ENCODE data around the gene STAM2.
"Not testable (repeated sequence)": the region's sequence is repeated elsewhere in the genome, so short reads cannot be mapped to it uniquely, and the experiment has no call there.

Gene STAM2

GRCh38 chr2:152093464-152093863 is 82.1 kb downstream of the STAM2 start:
- TF ChIP-seq CTCF (IDR thresholded peaks at IDR 0.05; ENCODE audit: insufficient read depth, missing control alignments): no peak
- DNase-seq (ENCODE audit: insufficient read length, low spot score): no peak

GRCh38 chr2:152092095-152092494 is 83.5 kb downstream of the STAM2 start:
- no peak for TF ChIP-seq CTCF (IDR thresholded peaks at IDR 0.05; ENCODE audit: insufficient read depth, missing control alignments)

More at GRCh38 chr2:152093464-152093863, 82.1 kb downstream of the STAM2 start:
- no peak for FAIRE-seq

GRCh38 chr2:152090726-152091125 is 84.8 kb downstream of the STAM2 start:
- DNase-seq (ENCODE audit: insufficient read length, low spot score); FAIRE-seq: not testable (repeated sequence)

More at GRCh38 chr2:152092095-152092494, 83.5 kb downstream of the STAM2 start:
- DNase-seq (ENCODE audit: insufficient read length, low spot score) (no peak), FAIRE-seq (no peak)

- DNase-seq (ENCODE audit: insufficient read length, low spot score): no peak
- no peak for FAIRE-seq
- no peak for TF ChIP-seq CTCF (IDR thresholded peaks at IDR 0.05; ENCODE audit: insufficient read depth, missing control alignments)
These were observed 86.3 kb downstream of the STAM2 start for GRCh38 chr2:152089238-152089637.

GRCh38 chr2:152088006-152088405 is 87.6 kb downstream of the STAM2 start:
- no peak for TF ChIP-seq CTCF (IDR thresholded peaks at IDR 0.05; ENCODE audit: insufficient read depth, missing control alignments)
- FAIRE-seq: no peak
- no peak for DNase-seq (ENCODE audit: insufficient read length, low spot score)

- FAIRE-seq (no peak), DNase-seq (ENCODE audit: insufficient read length, low spot score) (no peak)
- no peak for TF ChIP-seq CTCF (IDR thresholded peaks at IDR 0.05; ENCODE audit: insufficient read depth, missing control alignments)
These were observed 89.3 kb downstream of the STAM2 start for GRCh38 chr2:152086231-152086630.

- FAIRE-seq: no peak
- TF ChIP-seq CTCF (IDR thresholded peaks at IDR 0.05; ENCODE audit: insufficient read depth, missing control alignments): no peak
- no peak for DNase-seq (ENCODE audit: insufficient read length, low spot score)
These were observed 91.5 kb downstream of the STAM2 start for GRCh38 chr2:152084076-152084475.

Measured in D721Med (cell line).